T-helper 1 cell treated with Interleukin-12 subunit alpha and Interleukin-12 subunit beta and Interleukin-4 antibody, amounts not matched to agents 30 ng/mL and 1 ng/mL, for 36 hours (primary cell): ENCODE data around the gene ZNF175. TPM values are rescaled to one million over a fixed set of nuclear protein-coding genes. Genes with fewer than 3 reads are reported as not detected.

Experiments used
- intact Hi-C: fragments of 100-400 bp; cut with micrococcal nuclease; formaldehyde crosslinking; loops from one replicate; pipeline ENCODE4 v1.15.1; 2024
- total RNA-seq: library from RNA; stranded (reverse); gene quantifications from 2 replicates; pipeline ENCODE4 v1.2.3, GENCODE V29; 2022

ZNF175 gene
- total RNA-seq, 1 donor from 2014 or later: 8.3 TPM

DNA sequence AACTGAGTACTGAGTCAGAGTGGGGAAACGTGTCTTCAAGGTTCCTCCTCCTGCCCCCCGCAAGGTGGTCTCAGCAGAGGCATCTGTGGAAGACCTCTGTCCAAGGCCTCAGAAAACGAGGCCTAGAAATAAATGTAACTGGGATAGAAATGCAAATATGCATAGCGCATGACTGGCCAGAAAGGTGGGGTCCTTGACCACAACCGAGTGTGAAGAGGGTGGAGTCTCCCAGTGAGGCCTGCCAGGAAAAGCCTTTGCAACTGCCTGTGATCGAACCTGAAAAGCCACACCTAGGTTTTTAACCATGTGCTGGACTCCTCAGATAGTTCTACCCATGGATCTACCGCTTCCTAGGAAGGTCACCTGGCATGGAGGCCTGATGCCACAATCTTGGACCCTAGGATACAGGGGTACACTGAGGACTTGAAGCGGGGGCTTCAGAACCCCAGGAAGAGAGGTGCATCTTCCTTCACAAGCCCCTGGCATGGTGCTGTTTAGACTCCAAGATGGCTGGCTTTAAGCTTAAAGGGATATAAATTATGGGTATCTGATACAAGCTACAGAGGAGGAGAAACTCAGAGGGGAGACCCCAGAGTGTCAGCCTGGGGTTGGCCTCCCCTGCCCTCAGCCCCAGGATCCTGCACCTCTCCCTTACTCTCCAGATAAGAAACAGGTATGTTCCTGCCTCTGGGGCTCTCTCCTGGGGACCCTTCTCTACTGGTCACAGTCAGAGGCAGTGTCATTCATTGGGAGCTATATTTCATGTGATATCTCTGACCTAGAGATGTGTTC lies 21.4 kb upstream of the ZNF175 start:
- intact Hi-C loops: no loop called here

GRCh38 chr19:51550848-51551672 lies 20.0 kb upstream of the ZNF175 start:
- intact Hi-C loops: no loop called here

DNA sequence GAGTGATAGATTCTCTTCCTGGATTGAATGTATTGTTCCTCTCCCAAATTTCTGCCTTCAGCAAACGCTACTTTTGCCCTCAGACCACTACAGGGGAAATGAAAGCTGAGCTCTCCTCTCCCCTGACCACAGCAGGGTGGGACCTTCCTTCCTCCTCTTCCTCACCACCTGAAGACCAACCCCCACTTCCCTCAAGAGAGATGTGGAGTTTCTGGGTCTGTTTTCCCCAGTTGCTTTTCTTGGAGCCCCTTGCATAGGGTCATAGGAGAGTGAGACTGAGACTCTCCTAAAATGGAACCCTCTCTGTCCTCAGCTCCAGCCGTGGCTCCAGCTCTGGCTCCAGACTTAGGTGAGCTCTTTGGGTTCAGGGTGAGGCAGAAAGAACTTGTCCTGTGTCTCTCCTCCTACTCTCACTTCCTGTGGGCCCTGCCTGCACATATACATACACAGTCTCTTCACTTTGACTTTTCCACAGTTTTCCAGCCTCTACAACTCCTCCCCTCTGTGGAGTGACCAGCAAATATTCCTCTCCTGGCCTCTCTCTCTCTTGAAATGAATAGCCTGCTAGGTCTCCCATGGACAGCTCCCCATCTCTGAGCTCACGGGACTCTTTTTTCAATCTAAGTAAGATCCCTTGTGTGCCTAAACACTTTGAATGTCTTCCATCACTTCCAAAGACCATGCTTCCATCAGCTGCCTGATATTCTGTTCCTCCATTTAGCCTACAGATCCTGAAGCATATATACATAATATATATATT lies 19.2 kb upstream of the ZNF175 start:
- intact Hi-C loops: no loop called here

DNA sequence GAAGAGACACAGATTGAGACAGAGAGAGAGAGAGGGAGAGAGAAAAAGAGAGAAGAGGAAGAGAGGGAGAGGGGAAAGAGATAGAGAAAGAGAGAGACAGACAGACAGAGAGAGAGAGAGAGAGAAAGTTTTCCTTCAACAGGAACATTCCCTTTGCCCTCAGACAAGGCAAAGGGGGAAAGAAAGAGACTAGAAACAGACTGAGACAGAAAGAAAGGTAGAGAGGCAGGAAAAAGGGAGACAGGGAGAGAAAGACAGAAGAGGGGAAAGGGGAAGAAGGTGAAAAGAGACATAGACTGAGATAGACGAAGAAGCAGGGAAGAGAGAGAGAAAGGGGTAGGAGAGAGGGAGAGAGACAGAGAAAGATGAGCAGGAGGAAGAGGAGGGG lies 18.5 kb upstream of the ZNF175 start:
- intact Hi-C loops: no loop called here

- intact Hi-C loops: no loop called here
Observed at GRCh38 chr19:51552996-51553725, 17.9 kb upstream of the ZNF175 start.

DNA sequence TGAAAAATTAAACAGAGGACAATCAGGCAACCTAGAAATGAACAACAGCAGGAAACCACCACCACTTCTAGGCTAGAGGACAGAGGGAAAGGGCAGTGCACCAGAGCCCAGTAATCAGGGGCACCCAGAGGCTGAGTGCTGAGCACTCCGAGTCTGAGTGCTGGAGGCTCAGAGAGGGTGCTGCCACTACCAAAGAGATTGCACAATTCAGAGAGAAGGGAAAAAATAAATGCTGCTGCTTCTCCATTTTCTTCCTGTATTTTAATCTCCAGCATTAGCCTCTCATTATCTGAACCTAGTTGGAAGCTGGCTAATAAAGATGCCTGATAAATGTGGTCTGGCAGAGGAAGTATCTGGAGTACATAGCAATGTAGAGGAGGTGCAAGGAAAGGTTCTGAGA lies 11.8 kb upstream of the ZNF175 start:
- intact Hi-C loops: no loop called here

DNA sequence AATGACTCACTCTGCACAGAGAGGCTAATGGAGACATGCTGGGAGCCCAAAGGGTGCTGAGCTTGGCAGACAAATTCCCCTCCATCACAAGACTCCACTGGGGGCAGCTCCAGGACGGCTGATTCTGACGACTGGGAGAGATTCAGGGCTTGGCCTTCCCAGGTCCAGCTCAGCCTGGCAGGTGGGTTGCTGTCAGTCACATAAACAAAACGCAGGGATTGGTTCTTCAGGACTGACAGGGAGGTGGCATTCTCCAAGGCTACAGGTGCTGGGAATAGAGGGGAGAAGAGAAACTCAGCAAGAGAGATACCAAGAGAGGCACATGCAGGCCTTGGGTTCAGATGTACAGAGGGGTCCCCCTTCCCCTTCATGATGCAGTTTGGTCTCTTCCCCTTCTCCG lies 10.7 kb upstream of the ZNF175 start:
- intact Hi-C loops: no loop called here

DNA sequence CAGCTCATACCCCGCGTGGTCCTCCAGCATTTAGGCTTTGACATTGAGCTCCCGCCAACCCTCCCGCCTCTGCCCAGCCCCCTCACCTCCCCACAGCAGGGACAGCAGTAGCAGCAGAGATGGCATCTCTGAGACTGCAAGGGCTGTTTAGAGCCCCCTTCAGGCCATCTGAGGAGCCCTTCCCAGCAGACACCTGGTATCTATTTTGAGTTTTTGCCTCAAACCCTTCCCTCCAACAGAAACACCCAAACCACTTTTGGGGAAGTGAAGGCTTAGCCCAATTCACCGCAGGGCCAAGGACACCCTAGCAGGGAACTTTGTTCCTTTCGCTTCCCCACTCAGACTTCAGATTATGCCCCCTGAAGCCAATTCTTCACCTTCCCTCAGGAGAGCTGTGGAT lies 6.3 kb upstream of the ZNF175 start:
- intact Hi-C loops: no loop called here

GRCh38 chr19:51565583-51565982 lies 5.5 kb upstream of the ZNF175 start:
- intact Hi-C loops: no loop called here

GRCh38 chr19:51566489-51567100 lies 4.5 kb upstream of the ZNF175 start:
- intact Hi-C loops: no loop called here

- intact Hi-C loops: no loop called here
Observed at GRCh38 chr19:51567583-51567982, 3.5 kb upstream of the ZNF175 start.

DNA sequence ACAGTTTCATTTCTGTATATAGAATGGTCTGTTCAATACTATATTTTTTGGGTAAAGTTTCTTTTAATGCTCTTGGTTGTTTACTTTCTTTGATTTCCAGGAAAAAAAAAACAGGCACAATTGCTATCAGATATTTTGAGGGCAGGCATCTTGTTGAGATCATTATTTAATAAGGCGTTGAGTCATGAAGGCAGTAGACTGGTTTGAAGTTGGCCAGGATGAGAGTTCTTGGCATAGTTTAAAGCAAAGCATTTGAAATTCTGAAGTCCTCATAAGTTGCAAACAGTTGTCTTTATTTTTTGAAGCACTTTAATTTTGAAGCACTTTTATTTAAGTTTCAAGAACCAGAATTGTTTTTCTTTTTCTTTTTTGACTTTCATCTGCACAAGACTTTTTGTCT lies 2.6 kb upstream of the ZNF175 start:
- intact Hi-C loops: no loop called here

DNA sequence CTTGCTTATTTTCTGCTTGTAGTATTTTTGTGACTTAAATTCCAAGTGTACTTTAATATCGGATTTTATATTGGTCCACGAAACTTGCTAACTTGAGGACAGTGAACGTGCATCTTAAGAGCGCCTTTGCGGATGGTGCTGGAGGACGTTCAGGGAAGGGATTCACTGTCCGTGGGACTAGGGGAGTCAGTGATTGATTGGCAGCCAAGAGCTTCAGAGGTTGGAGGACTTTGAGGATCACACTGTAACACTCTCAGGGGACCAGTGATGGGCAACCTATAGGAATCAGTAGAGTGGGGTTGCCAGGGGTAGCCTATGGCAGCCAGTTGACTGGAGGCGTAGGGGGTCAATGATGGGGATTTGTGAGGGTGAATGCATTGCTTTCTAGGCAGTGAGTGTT lies 516 bp downstream of the ZNF175 start:
- intact Hi-C loops: loop anchor here (1.0 to 10.0 kb wide), 2 partner anchors 23 to 1623 kb away; partner anchors contain the start of gene ZNF665

- intact Hi-C loops: loop anchor here (10.0 kb wide), 1 partner anchor 1622 kb away; the partner anchor contains the start of gene ZNF665
Observed at GRCh38 chr19:51572410-51572809, 1.3 kb downstream of the ZNF175 start.

- intact Hi-C loops: loop anchor here (10.0 kb wide), 1 partner anchor 1622 kb away; the partner anchor contains the start of gene ZNF665
Observed at GRCh38 chr19:51572908-51573307, 1.8 kb downstream of the ZNF175 start.

- intact Hi-C loops: loop anchor here (10.0 kb wide), 1 partner anchor 1621 kb away; the partner anchor contains the start of gene ZNF665
Observed at GRCh38 chr19:51573331-51573730, 2.2 kb downstream of the ZNF175 start.

DNA sequence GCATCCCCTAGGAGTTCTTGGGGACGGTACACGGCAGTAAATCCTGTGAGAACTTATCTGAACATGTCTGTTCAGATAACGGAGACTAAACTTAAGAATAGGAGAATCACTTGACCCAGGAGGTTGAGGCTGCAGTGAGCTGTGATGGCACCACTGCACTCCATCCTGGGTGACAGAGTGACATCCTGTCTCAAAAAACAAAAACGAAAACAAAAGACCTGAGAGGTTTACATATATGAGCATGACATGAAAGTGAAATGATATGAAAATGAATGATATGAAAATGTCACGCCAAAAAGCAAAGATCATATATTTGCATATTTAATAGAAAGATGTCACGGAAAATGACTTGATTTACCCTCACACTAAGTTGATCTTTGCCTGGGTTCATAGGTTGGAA lies 5.8 kb downstream of the ZNF175 start:
- intact Hi-C loops: loop anchor here (10.0 kb wide), 1 partner anchor 1618 kb away; the partner anchor contains the start of gene ZNF665

DNA sequence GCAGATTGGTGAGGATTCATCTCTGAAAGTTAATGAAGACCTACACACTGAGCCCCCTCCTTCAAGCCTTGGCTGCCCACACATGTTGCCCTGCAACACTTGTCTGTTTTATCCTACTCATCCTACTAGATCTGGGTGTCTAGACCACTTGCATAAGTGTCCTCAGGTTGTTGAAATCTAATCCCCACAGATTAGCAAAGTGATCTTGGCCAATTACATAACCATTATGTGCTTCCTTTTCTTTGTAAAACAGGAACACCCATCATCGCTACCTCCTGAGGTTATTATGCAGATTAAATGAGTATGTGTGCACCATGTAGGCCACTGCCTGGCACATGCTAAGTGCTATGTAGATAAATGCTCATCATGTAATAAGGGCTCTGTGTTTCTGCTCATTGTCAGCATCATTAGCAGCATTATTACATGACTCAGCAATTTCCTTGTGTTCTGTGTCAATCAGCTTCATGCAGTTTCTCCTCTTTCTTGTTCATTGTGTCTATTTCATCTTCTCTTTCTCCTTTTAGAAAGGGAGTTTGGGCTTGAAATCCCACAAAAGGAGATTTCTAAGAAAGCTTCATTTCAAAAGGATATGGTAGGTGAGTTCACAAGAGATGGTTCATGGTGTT lies 15.1 kb downstream of the ZNF175 start:
- intact Hi-C loops: no loop called here

DNA sequence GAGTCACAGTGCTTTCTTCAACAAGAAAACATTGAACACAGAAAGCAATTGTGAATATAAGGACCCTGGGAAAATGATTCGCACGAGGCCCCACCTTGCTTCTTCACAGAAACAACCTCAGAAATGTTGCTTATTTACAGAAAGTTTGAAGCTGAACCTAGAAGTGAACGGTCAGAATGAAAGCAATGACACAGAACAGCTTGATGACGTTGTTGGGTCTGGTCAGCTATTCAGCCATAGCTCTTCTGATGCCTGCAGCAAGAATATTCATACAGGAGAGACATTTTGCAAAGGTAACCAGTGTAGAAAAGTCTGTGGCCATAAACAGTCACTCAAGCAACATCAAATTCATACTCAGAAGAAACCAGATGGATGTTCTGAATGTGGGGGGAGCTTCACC lies 15.7 kb downstream of the ZNF175 start:
- intact Hi-C loops: no loop called here
